ENCODE data around the gene TBRG4. TPM values are rescaled to one million over a fixed set of nuclear protein-coding genes. Genes with fewer than 3 reads are reported as not detected.

Gene TBRG4
- total RNA-seq, 4 donors from 2014 or later: 83.4 to 140 (median 105) TPM

DNA sequence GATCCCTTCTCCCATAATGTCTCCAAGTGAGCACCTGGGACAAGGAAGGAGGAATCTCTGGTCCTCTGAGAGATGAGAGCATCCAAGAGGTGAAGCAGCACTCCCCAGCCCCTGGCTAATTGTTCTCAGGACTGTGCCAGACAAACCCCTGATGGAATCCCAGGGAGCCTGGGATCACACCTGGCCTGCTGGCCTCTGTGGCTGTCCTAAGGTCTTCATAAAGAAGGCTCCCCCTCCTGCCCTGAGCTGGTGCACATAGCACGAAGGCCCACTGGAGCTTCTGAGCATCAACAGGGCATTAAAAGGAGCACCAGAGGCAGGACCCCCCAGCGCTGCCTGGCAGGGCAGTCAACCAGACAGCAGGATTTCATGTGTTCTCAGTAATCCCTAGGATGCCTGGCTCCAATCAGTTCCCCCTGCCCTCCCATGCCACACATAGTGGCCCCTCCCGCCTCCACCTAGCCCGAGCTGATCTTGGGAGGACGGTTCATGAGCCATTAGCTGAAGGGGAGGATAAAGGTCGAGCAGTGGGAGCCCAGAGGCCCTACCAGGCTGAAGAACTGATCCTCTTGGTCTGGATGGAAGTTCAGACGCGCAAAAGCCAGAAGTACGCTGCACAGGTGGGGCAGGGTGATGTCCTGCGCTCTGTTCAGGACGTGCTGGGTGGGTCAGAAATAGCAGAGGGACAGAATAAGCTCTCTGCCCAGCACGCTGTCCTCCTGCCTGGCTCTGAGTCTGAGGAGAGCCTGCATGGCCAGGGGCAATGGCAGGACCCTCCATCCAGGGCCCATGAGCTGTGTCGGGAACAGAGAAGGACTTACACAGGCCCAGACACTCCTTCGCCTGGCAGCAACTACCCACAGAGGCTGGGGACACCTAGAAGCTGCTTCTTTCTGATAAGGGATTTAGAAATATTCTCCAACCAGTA, 8.4 kb downstream of the TBRG4 start:
- DNase-seq: no peak
- 85% methylated on average over 14 of the region's 14 CpGs; no CpG with 5 or more reads in 1 of the 2 donors for WGBS, 2 donors (ENCODE audit: low coverage in 1 of 2)
- in situ Hi-C loops (cut with MboI; ENCODE audit: low pct_ligation_motif_present in 1 of 4, low pct_unique_long_range_greater_than_20kb in 1 of 4, low sequenced_read_pairs in 3 of 4): loop anchor here in 3 of 4 donors (25.0 kb wide), 1 partner anchor 516 kb away; the partner anchor contains the start of gene TMED4 (in 3 of the 3)

DNA sequence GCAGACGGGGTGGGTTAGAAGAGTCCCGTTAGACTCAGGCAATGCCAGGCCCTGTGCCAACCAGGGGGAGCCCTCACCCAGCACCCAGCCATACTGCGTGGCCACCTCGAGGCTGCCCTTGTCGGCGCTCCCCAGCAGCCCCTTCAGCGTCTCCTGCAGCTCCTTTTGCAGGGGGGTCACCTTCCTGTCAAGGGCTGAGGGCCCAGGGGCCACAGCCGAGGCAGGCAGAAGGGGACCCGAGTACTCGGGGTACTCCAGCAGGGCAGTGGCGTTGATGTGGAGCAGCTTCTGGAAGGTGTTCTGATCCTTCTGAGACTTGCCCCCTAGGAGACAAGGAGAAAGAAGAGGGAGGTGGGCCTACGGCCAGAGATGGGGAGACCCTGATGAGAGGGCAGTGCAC, 9.7 kb downstream of the TBRG4 start:
- TF ChIP-seq POLR2A (IDR thresholded peaks at IDR 0.05) (no peak), EP300 (IDR thresholded peaks at IDR 0.05; ENCODE audit: low read depth) (no peak)
- Histone ChIP-seq H3K27me3 (no peaks in the 10 kb centered on the region), H3K9me3 (no peaks in the 10 kb centered on the region), H3K36me3 (peaks cover 0 to 76% (median 43%) of the 10 kb centered on the region in 4 donors), H3K4me1 (peaks cover 0 to under 1% (median 0%) of the 10 kb centered on the region in 4 donors), H3K27ac (no peak overlapping the region), H3K4me3 (no peak overlapping the region)
- no peak for DNase-seq
- intact Hi-C loops (cut with DNase I; ENCODE audit: low total_unique reads): no loop called here
- in situ Hi-C loops (cut with MboI; ENCODE audit: low pct_ligation_motif_present in 1 of 4, low pct_unique_long_range_greater_than_20kb in 1 of 4, low sequenced_read_pairs in 3 of 4): loop anchor here in 3 of 4 donors (25.0 kb wide), 1 partner anchor 514 kb away; the partner anchor contains the start of gene TMED4 (in 3 of the 3)
- WGBS, 2 donors (ENCODE audit: low coverage in 1 of 2): 89% methylated on average over 12 of the region's 12 CpGs; no CpG with 5 or more reads in 1 of the 2 donors

More for the DNA sequence above, 8.4 kb downstream of the TBRG4 start:
- Histone ChIP-seq H3K27ac (no peak overlapping the region), H3K4me3 (no peak overlapping the region), H3K27me3 (no peaks in the 10 kb centered on the region), H3K36me3 (peaks cover 0 to 83% (median 47%) of the 10 kb centered on the region in 4 donors), H3K4me1 (peaks cover 5 to 14% (median 9%) of the 10 kb centered on the region in 4 donors), H3K9me3 (no peaks in the 10 kb centered on the region)
- intact Hi-C loops (cut with DNase I; ENCODE audit: low total_unique reads): no loop called here
- TF ChIP-seq EP300 (IDR thresholded peaks at IDR 0.05; ENCODE audit: low read depth) (no peak), POLR2A (IDR thresholded peaks at IDR 0.05) (no peak), CTCF (IDR thresholded peaks at IDR 0.05) (no peak), POLR2AphosphoS5 (IDR thresholded peaks at IDR 0.05) (no peak)

DNA sequence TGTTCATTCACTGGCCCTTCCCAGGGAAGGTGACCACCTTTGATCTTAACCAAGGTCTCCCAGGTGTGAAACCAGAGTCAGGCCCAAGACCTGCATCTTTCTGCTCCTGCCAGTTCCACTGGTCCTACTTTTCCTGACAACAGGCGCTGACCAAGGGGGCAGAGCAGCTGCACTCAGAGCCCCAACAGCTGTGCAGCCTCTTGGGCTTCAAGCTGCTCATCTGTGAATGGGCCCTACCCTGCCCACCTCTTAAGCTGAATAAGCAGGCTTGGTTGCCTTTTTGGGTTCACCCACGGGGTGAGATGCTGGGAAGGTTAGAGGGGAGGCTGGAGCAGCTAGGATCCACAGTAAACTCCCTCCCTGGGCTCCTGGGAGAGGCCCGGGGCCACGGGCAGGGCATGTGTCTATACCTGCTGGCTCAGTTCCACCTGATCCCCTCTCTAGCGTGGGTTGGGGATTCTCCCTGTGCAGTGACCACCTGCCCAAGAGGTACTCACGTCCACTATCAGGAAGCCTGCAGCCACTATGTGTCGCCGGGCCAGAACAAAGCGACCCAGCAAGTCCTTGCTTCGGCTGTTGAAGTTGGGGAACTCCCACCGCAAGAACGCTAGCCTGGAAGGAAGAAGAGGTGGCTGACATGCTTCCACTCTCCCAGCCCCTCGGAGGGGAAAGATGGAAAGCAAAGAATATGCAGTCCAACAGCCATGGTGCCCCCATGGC, 10.6 kb downstream of the TBRG4 start:
- 83% methylated on average over 13 of the region's 13 CpGs; no CpG with 5 or more reads in 1 of the 2 donors for WGBS, 2 donors (ENCODE audit: low coverage in 1 of 2)
- Histone ChIP-seq H3K27ac (no peak overlapping the region), H3K36me3 (peaks cover 0 to 67% (median 40%) of the 10 kb centered on the region in 4 donors), H3K9me3 (no peaks in the 10 kb centered on the region), H3K4me3 (no peak overlapping the region), H3K27me3 (no peaks in the 10 kb centered on the region), H3K4me1 (no peaks in the 10 kb centered on the region)
- in situ Hi-C loops (cut with MboI; ENCODE audit: low pct_ligation_motif_present in 1 of 4, low pct_unique_long_range_greater_than_20kb in 1 of 4, low sequenced_read_pairs in 3 of 4): loop anchor here in 3 of 4 donors (25.0 kb wide), 1 partner anchor 514 kb away; the partner anchor contains the start of gene TMED4 (in 3 of the 3)
- intact Hi-C loops (cut with DNase I; ENCODE audit: low total_unique reads): no loop called here
- TF ChIP-seq POLR2AphosphoS5 (IDR thresholded peaks at IDR 0.05): no peak
- no peak for DNase-seq

DNA sequence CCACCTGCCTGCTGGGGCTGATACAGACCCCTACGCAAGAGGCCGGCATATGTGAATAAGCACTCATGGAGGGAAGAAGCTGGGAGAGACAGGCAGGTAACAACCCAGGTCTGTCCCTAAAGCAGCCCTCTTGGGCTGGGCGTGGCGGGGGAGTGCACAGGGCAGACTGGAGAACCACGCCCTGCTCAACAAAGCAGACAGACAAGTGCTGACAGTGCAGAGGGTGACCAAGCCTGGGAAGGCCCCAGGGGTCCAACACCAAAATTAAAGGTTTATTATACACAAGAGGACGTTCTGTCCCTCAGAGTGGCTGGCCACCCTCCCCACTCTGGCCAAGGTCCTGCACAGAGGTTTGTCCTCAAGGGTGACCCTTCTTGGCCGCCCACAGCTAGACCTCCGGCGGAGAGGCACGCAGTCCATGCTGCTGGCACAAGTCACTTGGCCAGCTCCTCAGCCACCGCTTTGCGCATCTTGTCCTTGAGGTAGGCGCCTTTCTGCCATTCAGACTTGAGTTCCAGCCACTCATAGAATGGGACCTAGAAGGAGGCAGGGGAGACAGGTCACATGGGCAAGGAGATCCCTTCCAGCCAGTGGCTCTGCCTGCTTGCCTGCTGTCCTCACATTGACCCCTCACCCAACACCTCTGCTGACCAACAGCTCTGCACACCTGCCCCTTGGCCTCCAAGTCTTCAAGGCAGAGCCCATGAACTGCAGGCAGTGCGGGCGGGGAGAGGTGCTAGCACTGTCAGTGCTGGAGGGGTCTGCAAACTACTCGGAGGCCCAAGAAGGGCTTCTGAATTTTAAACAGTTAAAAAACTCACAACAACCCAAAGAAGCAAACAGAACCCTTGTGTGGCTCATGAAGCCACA, 11.4 kb downstream of the TBRG4 start:
- in situ Hi-C loops (cut with MboI; ENCODE audit: low pct_ligation_motif_present in 1 of 4, low pct_unique_long_range_greater_than_20kb in 1 of 4, low sequenced_read_pairs in 3 of 4) (loop anchor here in 3 of 4 donors (25.0 kb wide), 1 partner anchor 513 kb away; the partner anchor contains the start of gene TMED4 (in 3 of the 3)), intact Hi-C loops (cut with DNase I; ENCODE audit: low total_unique reads) (no loop called here)
- DNase-seq: no peak
- no peaks in the 10 kb centered on the region for H3K9me3 ChIP-seq
- peaks cover 0 to 59% (median 36%) of the 10 kb centered on the region in 4 donors for H3K36me3 ChIP-seq
- H3K27ac ChIP-seq: no peak overlapping the region
- no peaks in the 10 kb centered on the region for H3K4me1 ChIP-seq
- H3K4me3 ChIP-seq: no peak overlapping the region
- WGBS, 2 donors (ENCODE audit: low coverage in 1 of 2): 87% methylated on average over 16 of the region's 16 CpGs; no CpG with 5 or more reads in 1 of the 2 donors
- no peak for TF ChIP-seq POLR2AphosphoS5 (IDR thresholded peaks at IDR 0.05)
- TF ChIP-seq CTCF (IDR thresholded peaks at IDR 0.05): no peak
- no peak for TF ChIP-seq EP300 (IDR thresholded peaks at IDR 0.05; ENCODE audit: low read depth)
- no peak for TF ChIP-seq POLR2A (IDR thresholded peaks at IDR 0.05)
- no peaks in the 10 kb centered on the region for H3K27me3 ChIP-seq
